Kidney (tissue), 14 donors: ENCODE measurements around the gene SCAMP1. TPM values are rescaled to one million over a fixed set of nuclear protein-coding genes. Genes with fewer than 3 reads are reported as not detected.
A peak's percentile ranks its signal among the peaks of the same experiment; 100 is the strongest.

Source experiments
- DNase-seq, 5 donors: peaks; one replicate each; pipeline ENCODE4 v3.0.0-alpha.2; 2013 to 2020
- FAIRE-seq: peaks from 2 replicates; lab custom pipeline; 2012; peaks lifted over from hg19 to GRCh38; lab: Jason Lieb, UNC
- H3K27ac ChIP-seq, 2 donors: one replicate each; pipeline ENCODE4 v1.7.0; 2013; ENCODE audit warnings: low read depth in 2 of 2, low read length in 2 of 2, inconsistent platforms in 1 of 2
- H3K27me3 ChIP-seq: one replicate; pipeline ENCODE4 v1.7.1; 2013; ENCODE audit warnings: low read length, inconsistent platforms; ENCODE audit not compliant: control insufficient read depth, insufficient read depth
- H3K36me3 ChIP-seq, 3 donors: one replicate each; pipeline versions ENCODE4 v1.7.0 to v1.7.1; 2013; ENCODE audit warnings: low read length in 3 of 3, control low read depth in 1 of 3, inconsistent platforms in 1 of 3; ENCODE audit not compliant: insufficient read depth in 3 of 3, control insufficient read depth in 2 of 3
- H3K4me1 ChIP-seq, 3 donors: one replicate each; pipeline versions ENCODE4 v1.7.0 to v1.7.1; 2013; ENCODE audit warnings: low read length in 3 of 3, inconsistent platforms in 1 of 3, low read depth in 1 of 3; ENCODE audit not compliant: control insufficient read depth in 2 of 3, insufficient read depth in 2 of 3
- H3K4me3 ChIP-seq, 3 donors: one replicate each; pipeline versions ENCODE4 v1.7.0 to v1.8.1; 2013; ENCODE audit warnings: low read length in 3 of 3, control low read depth in 1 of 3, inconsistent platforms in 1 of 3
- H3K9ac ChIP-seq, 3 donors: one replicate each; pipeline versions ENCODE4 v1.7.0 to v1.7.1; 2013; ENCODE audit warnings: low read length in 3 of 3, control low read depth in 1 of 3, inconsistent platforms in 1 of 3
- H3K9me3 ChIP-seq, 3 donors: one replicate each; pipeline versions ENCODE4 v1.7.0 to v1.7.1; 2013; ENCODE audit warnings: low read length in 3 of 3, control low read depth in 1 of 3, inconsistent platforms in 1 of 3; ENCODE audit not compliant: control insufficient read depth in 2 of 3, insufficient read depth in 1 of 3
- intact Hi-C: fragments of 100-400 bp; cut with DNase I; formaldehyde crosslinking; loops from one replicate; pipeline ENCODE4 v1.11.1; 2022
- polyA plus RNA-seq: library from polyadenylated mRNA; stranded (reverse); fragments of 350-450 nt; fragmentation: Illumina TruSeq; extraction: RNeasy Lipid Tissue Mini Kit (QIAGEN cat#74804); gene quantifications from one replicate; pipeline ENCODE4 v1.2.3, GENCODE V29; 2014; ENCODE audit warnings: low read depth, low replicate concordance; ENCODE audit not compliant: insufficient read depth
- total RNA-seq: library from RNA; stranded (reverse); fragmentation: NEBNext Ultra II Directional; extraction: Animal tissue kit (Norgen Biotek cat#: 25700); gene quantifications from one replicate; pipeline ENCODE4 v1.2.1, GENCODE V29; 2021
- TF ChIP-seq, protein P1 (sequence below): IDR thresholded peaks from 3 replicates; pipeline ENCODE4 v1.5.1; 2012; ENCODE audit warnings: mild to moderate bottlenecking, moderate library complexity, borderline replicate concordance; ENCODE audit not compliant: insufficient read depth; ENCODE audit errors: extremely low read depth
- donor health status: control.
- donor health status: control.
- donor health status: control.
- donor health status: control.
- donor health status: control.
- donor health status: DM: yes; HTN: yes; CAD: no.
- donor health status: Normal renal cell carcinoma (clear cell type).

The SCAMP1 gene
- total and polyA plus RNA-seq, 2 donors from 2014 or later, result 13.1 to 42.1 TPM

DNA sequence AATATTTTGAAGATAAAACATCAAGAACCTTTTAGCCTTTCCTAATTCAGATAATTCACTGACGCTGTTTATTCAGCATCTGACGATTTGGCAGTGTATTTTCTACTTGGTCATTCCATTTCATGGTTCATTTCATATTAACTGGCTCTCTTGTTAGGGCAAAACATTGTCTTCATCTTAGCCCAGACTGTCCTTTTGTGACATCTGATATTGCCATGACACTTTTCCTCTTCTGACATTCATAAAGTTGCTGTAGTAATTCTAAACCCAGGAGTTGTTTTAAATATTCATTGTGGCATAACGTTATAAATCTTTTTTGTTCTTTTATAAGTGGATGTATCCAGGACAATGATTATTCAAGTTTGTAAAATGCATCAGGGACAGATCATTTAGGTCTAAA lies 1.8 kb downstream of the SCAMP1 start:
- TF ChIP-seq, protein P1, sequence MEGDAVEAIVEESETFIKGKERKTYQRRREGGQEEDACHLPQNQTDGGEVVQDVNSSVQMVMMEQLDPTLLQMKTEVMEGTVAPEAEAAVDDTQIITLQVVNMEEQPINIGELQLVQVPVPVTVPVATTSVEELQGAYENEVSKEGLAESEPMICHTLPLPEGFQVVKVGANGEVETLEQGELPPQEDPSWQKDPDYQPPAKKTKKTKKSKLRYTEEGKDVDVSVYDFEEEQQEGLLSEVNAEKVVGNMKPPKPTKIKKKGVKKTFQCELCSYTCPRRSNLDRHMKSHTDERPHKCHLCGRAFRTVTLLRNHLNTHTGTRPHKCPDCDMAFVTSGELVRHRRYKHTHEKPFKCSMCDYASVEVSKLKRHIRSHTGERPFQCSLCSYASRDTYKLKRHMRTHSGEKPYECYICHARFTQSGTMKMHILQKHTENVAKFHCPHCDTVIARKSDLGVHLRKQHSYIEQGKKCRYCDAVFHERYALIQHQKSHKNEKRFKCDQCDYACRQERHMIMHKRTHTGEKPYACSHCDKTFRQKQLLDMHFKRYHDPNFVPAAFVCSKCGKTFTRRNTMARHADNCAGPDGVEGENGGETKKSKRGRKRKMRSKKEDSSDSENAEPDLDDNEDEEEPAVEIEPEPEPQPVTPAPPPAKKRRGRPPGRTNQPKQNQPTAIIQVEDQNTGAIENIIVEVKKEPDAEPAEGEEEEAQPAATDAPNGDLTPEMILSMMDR, result no peak
- DNase-seq, result peak in 2 of 5 donors; percentile 29
- H3K4me3 ChIP-seq, result peak overlapping the region in 1 of 3 donors; percentile 96
- peaks cover 0 to 11% (median 4%) of the 10 kb centered on the region in 3 donors for H3K4me1 ChIP-seq
- H3K27ac ChIP-seq, result no peak overlapping the region
- no peaks in the 10 kb centered on the region for H3K36me3 ChIP-seq
- no peak overlapping the region for H3K9ac ChIP-seq
- no peaks in the 10 kb centered on the region for H3K27me3 ChIP-seq
- no peak for FAIRE-seq
- intact Hi-C loops, result no loop called here
- no peaks in the 10 kb centered on the region for H3K9me3 ChIP-seq

GRCh38 chr5:78364005-78364404 lies 3.6 kb downstream of the SCAMP1 start:
- Histone ChIP-seq H3K4me3 (no peak overlapping the region), H3K4me1 (peaks cover 0 to 11% (median 1%) of the 10 kb centered on the region in 3 donors), H3K9ac (no peak overlapping the region), H3K27ac (no peak overlapping the region), H3K36me3 (no peaks in the 10 kb centered on the region), H3K9me3 (no peaks in the 10 kb centered on the region), H3K27me3 (no peaks in the 10 kb centered on the region)
- TF ChIP-seq, protein P1, result no peak
- intact Hi-C loops, result no loop called here
- FAIRE-seq (no peak), DNase-seq (no peak)

DNA sequence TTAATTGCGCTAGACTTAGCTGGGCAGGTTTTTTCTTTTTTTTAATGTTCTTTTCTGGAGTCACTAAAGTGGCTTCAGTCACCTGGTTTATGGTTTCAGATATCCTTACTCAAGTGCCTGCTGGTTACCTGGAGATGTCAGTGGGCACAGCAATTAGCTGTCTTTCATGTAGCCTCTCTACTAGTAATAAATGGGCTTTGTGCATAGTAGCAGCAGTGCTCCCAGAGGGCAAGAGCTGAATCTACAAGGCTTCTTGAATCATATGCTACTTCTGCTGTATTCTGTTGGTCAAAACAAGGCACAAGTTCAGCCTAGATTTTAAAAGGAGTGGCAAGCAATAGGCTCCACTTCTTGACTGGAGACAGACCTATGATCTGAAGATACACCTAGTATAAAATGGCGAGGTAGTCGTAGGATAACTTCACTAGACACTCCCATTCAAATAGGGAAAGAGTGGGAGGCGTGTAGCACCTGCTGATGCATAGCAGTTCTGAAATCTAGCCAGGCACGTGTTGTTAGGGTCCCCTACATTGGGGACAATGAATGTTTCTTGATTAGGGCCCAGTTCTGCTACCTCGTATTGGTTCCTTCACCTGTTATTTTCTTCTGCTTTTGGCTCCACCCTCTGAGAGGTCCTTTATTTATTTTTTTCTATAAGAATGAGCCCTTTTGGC lies 7.0 kb downstream of the SCAMP1 start:
- intact Hi-C loops, result no loop called here
- TF ChIP-seq, protein P1, result no peak
- Histone ChIP-seq H3K9ac (no peak overlapping the region), H3K27ac (no peak overlapping the region), H3K27me3 (no peaks in the 10 kb centered on the region), H3K4me3 (no peak overlapping the region), H3K4me1 (peaks cover 0 to 6% (median 0%) of the 10 kb centered on the region in 3 donors), H3K9me3 (no peaks in the 10 kb centered on the region), H3K36me3 (no peaks in the 10 kb centered on the region)
- DNase-seq (peak in 1 of 5 donors; percentile 15), FAIRE-seq (no peak)

DNA sequence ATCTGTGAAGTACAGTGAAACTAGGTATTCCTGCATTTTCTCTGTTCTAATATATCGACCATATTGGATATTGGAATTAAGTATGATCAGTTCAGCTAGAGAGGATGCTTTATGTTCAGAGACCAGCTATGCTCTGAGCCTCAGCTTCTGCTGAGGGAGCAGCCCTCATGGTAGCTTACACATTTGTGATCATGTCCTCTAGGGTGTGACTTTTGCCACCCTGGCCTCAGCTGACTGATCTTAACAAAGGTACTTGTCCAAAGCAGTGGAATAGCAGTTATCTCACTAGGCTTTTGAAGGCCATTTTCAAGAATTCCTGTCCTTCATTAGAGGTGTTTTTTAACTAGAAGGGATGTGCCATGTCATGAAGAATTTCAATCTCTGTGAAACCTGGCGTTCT lies 9.3 kb downstream of the SCAMP1 start:
- DNase-seq (no peak), FAIRE-seq (no peak)
- Histone ChIP-seq H3K4me3 (no peak overlapping the region), H3K27me3 (no peaks in the 10 kb centered on the region), H3K27ac (no peak overlapping the region), H3K4me1 (peaks cover 0 to 4% (median 0%) of the 10 kb centered on the region in 3 donors), H3K9ac (no peak overlapping the region), H3K9me3 (no peaks in the 10 kb centered on the region), H3K36me3 (no peaks in the 10 kb centered on the region)
- intact Hi-C loops, result no loop called here
- TF ChIP-seq, protein P1, result no peak
